MM.1S (cell line): Measurements from ENCODE around the gene RIOK3.

ENCODE experiments used
- CTCF ChIP-seq: fragments of 300-600 bp; sonication (generic); IDR thresholded peaks from 2 replicates; pipeline ENCODE4 v1.5.1; 2016; ENCODE audit warnings: antibody characterized with exemption, low read length, mixed read lengths
- EZH2 ChIP-seq: fragments of 300-600 bp; sonication (generic); optimal IDR thresholded peaks from 2 replicates; pipeline ENCODE3; 2017; ENCODE audit warnings: low read depth, mild to moderate bottlenecking, antibody characterized with exemption, low read length, mixed read lengths
- EZH2phosphoT487 ChIP-seq: fragments of 300-600 bp; sonication (generic); IDR thresholded peaks from 2 replicates; pipeline ENCODE4 v1.6.1; 2018; ENCODE audit warnings: antibody characterized with exemption, low read length

DNA sequence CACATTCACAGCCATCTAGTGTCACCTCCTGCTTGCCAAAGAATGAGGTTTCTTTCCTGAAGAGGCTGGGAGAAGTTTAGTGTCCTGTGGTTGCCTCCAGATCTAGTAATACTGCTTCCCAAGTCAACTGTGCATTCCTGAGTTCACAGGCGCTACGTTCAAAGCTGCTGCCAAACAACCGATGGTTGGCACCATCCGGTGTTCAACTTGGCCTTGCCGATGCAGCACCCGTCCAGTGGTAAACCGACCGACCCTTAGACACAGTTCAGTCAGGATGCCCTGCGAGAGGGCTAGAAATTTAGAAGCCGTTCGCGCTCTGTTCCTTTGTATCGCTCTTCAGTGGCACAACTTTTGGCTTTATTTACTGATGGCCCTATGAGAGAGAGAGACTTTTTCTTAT lies 78.8 kb downstream of the RIOK3 start:
- TF ChIP-seq CTCF (no peak), EZH2 (no peak), EZH2phosphoT487 (no peak)
